ENCODE measurements around the gene CDCA5.

DNA sequence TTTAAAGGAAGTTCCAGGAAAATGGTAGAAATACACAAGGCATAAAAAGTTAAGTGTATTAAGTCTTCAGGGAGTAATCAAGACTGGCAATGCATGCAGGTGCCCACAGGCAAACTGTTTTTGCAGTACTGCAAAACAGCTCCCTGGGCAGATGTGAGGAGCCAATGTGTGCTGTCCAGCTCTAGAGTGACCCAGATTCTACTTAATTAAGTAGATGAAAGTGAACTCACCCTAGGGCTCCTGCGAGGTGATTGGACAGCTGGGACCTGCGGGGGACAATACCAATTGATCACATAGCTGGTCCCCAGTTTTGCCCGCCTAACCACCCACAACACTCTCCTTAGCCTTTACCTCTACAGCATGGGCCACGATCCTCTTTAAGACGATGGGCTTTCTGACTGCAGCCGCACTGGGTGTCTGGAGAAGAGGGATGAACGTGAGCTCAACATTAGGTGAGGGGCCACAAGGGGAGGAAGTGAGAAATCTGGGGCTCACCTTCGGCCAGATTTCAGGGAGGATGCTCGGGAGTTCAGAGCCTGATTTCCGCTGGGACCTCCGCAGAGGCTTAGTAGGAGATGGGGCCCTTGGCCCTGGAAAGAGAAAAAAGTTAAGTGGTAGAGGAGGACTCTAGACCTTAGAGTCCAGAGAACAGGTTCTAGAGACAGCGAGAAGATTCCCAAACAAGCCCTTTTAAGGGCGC lies 556 bp downstream of the CDCA5 start:
- TF ChIP-seq, protein P1, sequence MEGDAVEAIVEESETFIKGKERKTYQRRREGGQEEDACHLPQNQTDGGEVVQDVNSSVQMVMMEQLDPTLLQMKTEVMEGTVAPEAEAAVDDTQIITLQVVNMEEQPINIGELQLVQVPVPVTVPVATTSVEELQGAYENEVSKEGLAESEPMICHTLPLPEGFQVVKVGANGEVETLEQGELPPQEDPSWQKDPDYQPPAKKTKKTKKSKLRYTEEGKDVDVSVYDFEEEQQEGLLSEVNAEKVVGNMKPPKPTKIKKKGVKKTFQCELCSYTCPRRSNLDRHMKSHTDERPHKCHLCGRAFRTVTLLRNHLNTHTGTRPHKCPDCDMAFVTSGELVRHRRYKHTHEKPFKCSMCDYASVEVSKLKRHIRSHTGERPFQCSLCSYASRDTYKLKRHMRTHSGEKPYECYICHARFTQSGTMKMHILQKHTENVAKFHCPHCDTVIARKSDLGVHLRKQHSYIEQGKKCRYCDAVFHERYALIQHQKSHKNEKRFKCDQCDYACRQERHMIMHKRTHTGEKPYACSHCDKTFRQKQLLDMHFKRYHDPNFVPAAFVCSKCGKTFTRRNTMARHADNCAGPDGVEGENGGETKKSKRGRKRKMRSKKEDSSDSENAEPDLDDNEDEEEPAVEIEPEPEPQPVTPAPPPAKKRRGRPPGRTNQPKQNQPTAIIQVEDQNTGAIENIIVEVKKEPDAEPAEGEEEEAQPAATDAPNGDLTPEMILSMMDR (IDR thresholded peaks at IDR 0.05), result no peak
- TF ChIP-seq POLR2A (IDR thresholded peaks at IDR 0.05), result no peak
